CD4-positive, alpha-beta T cell treated with Interleukin-6 for 4 hours (primary cell): Measurements from ENCODE around the gene GAGE12J.
"Not testable (repeated sequence)": the region's sequence is repeated elsewhere in the genome, so short reads cannot be mapped to it uniquely, and the experiment has no call there.

Source experiments
- DNase-seq: peaks from one replicate; pipeline ENCODE4 v3.0.0-alpha.2; 2020; ENCODE audit warnings: mixed read lengths

Gene GAGE12J

GRCh38 chrX:49321737-49322136, at the start of gene GAGE12J:
Gene GAGE12J, plus strand, starts transcription at chrX:49322037. Its CDS starts 1,157 bp downstream, at chrX:49323194.
- DNase-seq: not testable (repeated sequence)

GRCh38 chrX:49272421-49272820, 49.4 kb upstream of the GAGE12J start:
- DNase-seq: peak; percentile 60

GRCh38 chrX:49273181-49273727, 48.6 kb upstream of the GAGE12J start:
- peak; percentile 47 for DNase-seq

- no peak for DNase-seq
Observed at GRCh38 chrX:49276207-49276606, 45.6 kb upstream of the GAGE12J start.

- no peak for DNase-seq
Observed at GRCh38 chrX:49276671-49277534, 44.9 kb upstream of the GAGE12J start.

GRCh38 chrX:49277535-49277830, 44.4 kb upstream of the GAGE12J start:
- no peak for DNase-seq

GRCh38 chrX:49278081-49278480, 43.8 kb upstream of the GAGE12J start:
- DNase-seq: no peak

GRCh38 chrX:49282647-49283011, 39.2 kb upstream of the GAGE12J start:
- DNase-seq: no peak

GRCh38 chrX:49284212-49284611, 37.6 kb upstream of the GAGE12J start:
- DNase-seq: no peak

- DNase-seq: no peak
Observed at GRCh38 chrX:49286136-49286535, 35.7 kb upstream of the GAGE12J start.

GRCh38 chrX:49286581-49286980, 35.3 kb upstream of the GAGE12J start:
- DNase-seq: no peak

- no peak for DNase-seq
Observed at GRCh38 chrX:49287665-49288064, 34.2 kb upstream of the GAGE12J start.

GRCh38 chrX:49290215-49290614, 31.6 kb upstream of the GAGE12J start:
- no peak for DNase-seq

- DNase-seq: peak; percentile 80
Observed at GRCh38 chrX:49291615-49292337, 30.1 kb upstream of the GAGE12J start.

GRCh38 chrX:49292400-49293362, 29.2 kb upstream of the GAGE12J start:
- DNase-seq: no peak

GRCh38 chrX:49299293-49299692, 22.5 kb upstream of the GAGE12J start:
- not testable (repeated sequence) for DNase-seq

- no peak for DNase-seq
Observed at GRCh38 chrX:49300703-49301102, 21.1 kb upstream of the GAGE12J start.

- DNase-seq: no peak
Observed at GRCh38 chrX:49303346-49303745, 18.5 kb upstream of the GAGE12J start, which contains the start of gene GAGE10. Gene GAGE10, plus strand, starts transcription at chrX:49303646. Its CDS starts 1,214 bp downstream, at chrX:49304860.

- DNase-seq: not testable (repeated sequence)
Observed at GRCh38 chrX:49307775-49308174, 14.1 kb upstream of the GAGE12J start.

GRCh38 chrX:49308604-49309269, 13.1 kb upstream of the GAGE12J start:
- DNase-seq: peak; percentile 51

- peak; percentile 26 for DNase-seq
Observed at GRCh38 chrX:49309401-49309981, 12.3 kb upstream of the GAGE12J start.

- DNase-seq: no peak
Observed at GRCh38 chrX:49310371-49310770, 11.5 kb upstream of the GAGE12J start.
